ENCODE measurements around the gene POLR2F.

GRCh38 chr22:37982151-37982785 lies 28.8 kb downstream of the POLR2F start:
- no peak for TF ChIP-seq CTCF (conservative IDR thresholded peaks at IDR 0.05 in 1 of 2, IDR thresholded peaks at IDR 0.05 in 1 of 2; ENCODE audit: extremely low read depth in 1 of 2, insufficient read depth in 1 of 2, low read depth in 1 of 2, low read length in 2 of 2)
- TF ChIP-seq EZH2 (IDR thresholded peaks at IDR 0.05; ENCODE audit: borderline replicate concordance, low read length) = no peak
